HG03066 (cell line): Measurements from ENCODE around the gene PALD1.
"Not testable (repeated sequence)": the region's sequence is repeated elsewhere in the genome, so short reads cannot be mapped to it uniquely, and the experiment has no call there.

Experiments
- ATAC-seq: cut with Tn5 transposase; IDR thresholded peaks from one replicate; pipeline ENCODE4 v1.9.1; 2021; ENCODE audit warnings: low read depth; ENCODE audit not compliant: unreplicated experiment

The PALD1 gene

DNA sequence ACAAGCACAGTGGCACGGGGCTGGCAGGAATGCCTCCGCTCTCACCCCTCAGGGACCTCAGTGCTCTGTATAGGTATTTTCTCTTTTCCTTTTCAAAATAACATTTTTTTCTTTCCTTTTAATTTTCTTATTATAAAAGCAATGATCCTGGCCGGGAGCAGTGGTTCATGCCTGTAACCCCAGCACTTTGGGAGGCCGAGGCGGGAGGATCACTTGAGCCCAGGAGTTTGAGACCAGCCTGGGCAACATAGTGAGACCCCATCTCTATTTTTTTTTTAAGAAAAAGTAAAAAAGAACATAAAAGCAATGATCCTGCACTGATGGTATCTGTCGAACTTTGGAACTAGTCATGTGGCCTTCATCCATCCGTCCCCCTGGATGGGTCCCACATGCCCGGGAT lies 120.8 kb downstream of the PALD1 start:
- ATAC-seq, result no peak

GRCh38 chr10:70599791-70600190 lies 121.2 kb downstream of the PALD1 start:
- ATAC-seq, result no peak

DNA sequence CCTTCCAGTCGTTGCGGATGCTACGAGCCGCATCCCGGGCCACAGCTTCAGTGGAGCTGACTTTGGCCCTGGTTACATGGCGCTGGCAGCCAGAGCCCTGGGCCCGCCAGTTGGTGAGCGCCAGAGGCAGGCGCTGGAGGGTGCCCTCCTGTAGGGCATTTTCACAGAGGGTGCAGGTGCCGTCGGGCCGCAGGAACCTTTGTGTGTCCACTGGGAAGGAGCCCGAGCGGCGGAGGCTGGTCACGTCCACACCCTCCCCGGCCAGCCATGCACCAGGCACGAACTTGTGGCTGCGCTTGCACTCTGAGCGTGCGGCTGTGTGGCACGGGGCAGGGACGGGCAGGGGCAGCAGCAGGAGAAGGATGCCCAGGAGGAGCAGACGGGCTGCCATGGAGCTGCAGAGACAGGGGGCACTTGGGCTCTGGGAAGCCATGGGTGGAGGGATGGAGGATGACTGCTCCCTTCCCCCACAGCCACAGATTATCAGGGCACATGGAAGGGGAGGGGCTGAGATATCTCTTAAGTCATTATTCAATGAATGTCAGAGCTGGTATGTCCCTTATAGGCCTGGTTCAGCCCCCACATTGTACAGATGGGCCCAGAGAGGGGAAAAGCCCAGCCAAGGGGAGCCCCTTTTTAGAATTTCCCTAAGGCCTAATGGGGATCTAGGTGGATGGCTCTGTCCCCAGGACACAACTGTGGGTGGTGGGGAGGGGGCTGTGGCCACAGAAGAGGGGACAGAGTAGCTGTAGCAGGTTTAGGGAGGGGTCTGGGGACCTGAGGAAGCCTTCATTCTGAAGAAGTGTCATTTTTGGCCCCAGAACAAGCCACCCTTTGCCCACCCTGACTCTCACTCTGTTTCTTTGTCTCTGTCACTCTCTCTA lies 122.2 kb downstream of the PALD1 start:
- no peak for ATAC-seq

- ATAC-seq, result no peak
These were observed 123.2 kb downstream of the PALD1 start for GRCh38 chr10:70601746-70602145.

- ATAC-seq, result no peak
These were observed 124.3 kb downstream of the PALD1 start, which contains the start of gene PRF1 for GRCh38 chr10:70602665-70603448. Gene PRF1, minus strand, starts transcription at chr10:70602741. Its CDS starts 1,839 bp downstream, at chr10:70600902.

GRCh38 chr10:70603449-70603801 lies 124.9 kb downstream of the PALD1 start:
- ATAC-seq, result no peak

DNA sequence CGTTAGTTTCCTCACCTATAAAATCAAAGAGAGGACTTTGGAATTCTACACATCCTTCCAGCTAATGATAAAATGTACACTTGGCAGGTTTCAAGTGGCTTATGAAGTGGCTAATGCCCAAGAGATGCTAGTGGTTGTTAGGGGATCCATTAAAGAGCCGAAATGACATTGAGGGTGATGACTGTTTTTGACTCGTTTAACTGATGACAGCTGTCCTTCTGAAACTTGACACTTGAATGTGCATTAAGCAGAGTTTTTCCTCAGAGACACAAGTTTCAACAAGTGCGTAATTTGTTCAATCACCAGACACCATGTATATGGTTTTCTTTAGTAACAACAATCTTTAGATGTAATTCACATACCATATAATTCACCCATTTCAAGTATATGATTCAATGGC lies 125.5 kb downstream of the PALD1 start:
- no peak for ATAC-seq

- no peak for ATAC-seq
These were observed 126.6 kb downstream of the PALD1 start for GRCh38 chr10:70605161-70605560.

- ATAC-seq, result no peak
These were observed 129.4 kb downstream of the PALD1 start for GRCh38 chr10:70607936-70608335.

DNA sequence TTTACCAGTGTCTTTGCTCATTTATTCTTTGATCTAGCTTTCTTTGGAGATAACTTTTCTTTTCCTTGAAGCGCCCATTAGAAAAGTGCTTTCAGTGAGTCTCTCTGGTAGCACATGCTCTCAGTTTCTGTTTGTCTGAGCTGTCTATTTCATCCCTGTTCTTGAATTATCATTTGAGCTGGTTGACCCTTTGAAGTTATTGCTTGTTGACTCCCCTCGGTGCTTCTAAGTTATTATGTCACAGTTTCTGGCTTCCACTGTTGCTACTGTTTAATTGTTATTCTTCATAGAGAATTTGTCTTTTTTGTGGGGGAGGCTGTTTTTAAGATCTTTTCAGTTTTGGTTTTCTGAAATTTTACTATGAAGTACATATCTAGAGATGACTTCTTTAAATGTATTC lies 135.4 kb downstream of the PALD1 start:
- no peak for ATAC-seq

- not testable (repeated sequence) for ATAC-seq
These were observed 135.8 kb downstream of the PALD1 start for GRCh38 chr10:70614364-70614763.

DNA sequence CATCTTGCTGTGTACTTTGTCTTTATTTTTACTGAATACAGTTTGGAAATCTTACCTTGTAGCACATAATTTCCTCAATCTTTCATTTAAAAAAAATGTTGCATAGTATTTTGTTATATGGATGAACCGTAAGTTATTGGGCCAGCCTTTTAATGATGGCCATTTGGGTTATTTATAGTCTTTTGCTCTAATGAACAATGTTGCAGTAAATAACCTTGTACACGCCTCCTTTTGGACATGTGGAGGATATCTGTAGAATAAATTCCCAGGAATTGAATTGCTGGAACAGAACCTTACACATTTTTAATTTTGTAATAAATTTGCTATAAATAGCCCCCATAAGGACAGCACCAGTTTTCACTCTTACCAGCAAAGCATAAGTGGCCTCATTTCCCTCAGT lies 136.6 kb downstream of the PALD1 start:
- ATAC-seq, result no peak

DNA sequence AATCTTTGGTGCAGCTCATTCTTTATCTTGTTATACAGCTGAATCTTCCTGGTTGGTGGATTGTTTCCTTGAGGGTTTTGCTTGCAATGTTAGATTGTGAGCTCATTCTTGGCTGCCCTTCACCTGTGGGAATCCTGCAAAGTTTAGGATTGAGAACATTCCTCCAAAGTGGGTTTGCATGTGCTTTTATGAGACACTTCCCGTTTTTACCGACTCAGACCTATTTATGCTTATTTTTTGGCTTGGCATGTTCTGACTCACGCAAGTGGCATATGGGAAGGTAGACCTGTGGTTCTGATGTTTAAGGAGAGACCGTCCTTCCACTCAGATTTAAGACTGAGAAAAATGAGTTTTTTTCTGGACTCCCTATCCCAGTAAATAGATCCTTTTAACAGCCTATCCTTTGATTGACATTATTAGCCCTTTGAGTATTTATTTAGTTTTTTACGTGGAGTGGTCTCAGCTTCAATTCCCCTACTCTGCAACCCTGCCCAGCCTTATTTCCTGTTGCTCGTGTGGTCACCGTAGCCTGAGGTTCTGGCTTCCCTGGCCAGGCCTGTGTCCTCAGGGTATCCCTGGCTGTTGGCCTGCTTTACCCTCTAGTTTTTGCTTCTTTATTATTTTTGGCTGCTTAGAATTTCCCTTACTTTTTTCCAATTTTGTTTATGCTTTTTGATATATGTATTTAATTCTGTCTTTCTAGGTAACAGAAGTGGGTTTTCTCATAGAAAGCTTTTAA lies 137.4 kb downstream of the PALD1 start:
- no peak for ATAC-seq

DNA sequence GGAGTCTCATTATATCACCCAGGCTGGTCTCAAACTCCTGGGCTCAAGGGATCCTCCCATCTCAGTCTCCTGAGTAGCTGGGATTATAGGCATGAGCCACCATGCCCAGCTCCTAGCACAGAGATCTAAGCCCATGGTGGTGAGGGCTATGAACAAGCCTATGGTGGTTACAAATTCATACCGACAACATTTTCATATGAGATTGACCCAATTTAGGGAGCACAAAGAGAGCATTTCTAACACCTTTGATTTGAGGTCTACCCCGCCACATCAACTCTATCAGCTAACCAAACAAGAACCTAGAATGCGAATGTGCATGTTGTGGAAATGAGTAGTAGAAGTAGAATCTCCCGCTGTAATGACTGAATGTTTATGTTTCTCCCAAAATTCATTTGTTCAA lies 138.2 kb downstream of the PALD1 start:
- no peak for ATAC-seq
